Non-pigmented ciliary epithelial cell (primary cell): Measurements from ENCODE around the gene ALPL.

Experiments used
- DNase-seq: peaks from one replicate; pipeline ENCODE4 v3.0.0-alpha.2; 2010; ENCODE audit warnings: low read depth

The ALPL gene

DNA sequence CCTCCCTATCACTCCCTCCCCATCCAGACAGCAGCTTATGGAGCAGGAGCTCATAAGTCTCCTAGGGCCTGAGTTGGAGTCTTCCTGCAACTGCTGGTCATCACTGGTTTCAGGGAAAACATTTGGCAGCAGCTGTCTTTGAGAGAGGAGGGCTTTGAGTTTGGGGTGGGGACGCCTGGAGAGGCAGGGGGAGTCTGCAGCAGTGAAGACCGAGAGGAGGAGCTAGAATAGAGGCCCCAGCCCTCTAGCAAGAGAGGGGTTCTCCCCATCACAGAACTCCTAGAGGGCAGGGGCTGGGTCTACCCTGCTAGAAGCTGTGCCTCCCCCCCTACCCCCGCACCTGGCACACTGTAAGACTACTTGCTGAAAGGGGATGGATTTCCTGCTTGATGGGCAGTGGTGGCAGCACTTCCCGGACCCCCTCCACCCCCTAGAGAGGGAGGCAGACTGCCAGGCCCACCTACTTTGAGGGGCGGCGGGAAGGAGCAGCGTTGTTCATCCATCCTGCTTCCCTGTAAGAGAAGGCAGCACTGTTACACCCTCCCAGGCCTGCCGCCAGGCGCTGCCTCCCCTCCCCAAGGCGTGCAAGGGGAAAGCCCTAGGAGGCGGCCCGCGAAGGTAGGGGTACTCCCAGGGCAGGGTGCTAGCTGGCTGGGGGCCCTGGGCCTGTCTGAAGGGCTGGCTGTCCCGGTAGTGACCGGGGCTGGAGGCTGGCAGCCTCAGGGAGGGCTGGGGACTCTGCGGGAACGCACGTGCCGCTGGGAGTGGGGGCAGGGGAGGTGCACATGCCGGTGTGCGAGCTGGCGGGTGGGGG is 109.5 kb downstream of the ALPL start:
- DNase-seq = no peak

- no peak for DNase-seq
These were observed 110.2 kb downstream of the ALPL start for GRCh38 chr1:21619375-21619947.

GRCh38 chr1:21620011-21620410 is 110.8 kb downstream of the ALPL start:
- DNase-seq = no peak

DNA sequence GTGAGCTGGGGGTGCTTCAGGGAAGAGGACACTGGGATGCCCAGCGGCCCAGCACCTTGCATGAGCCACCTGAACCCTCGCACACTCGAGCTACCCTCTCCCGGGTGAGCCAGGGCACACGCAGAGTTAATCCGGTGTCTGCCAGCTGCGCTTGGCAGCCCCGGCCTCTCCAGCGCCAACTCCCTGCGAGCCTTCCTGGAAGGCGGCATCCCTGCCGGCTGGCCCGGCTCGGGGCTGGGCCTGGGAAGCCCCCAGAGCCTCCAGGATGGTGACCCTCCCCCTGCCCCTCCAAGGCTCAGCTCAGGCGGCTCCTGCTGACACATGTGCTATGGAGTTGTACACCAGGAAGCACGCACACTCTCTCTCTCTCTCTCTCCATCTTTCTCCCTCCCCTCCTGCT is 111.3 kb downstream of the ALPL start:
- no peak for DNase-seq

GRCh38 chr1:21621051-21621450 is 111.8 kb downstream of the ALPL start:
- DNase-seq = no peak

GRCh38 chr1:21621761-21622436 is 112.7 kb downstream of the ALPL start:
- no peak for DNase-seq

- DNase-seq = no peak
These were observed 113.5 kb downstream of the ALPL start for GRCh38 chr1:21622466-21623315.

- DNase-seq = no peak
These were observed 114.3 kb downstream of the ALPL start for GRCh38 chr1:21623410-21623961.

- no peak for DNase-seq
These were observed 115.6 kb downstream of the ALPL start for GRCh38 chr1:21624571-21625389.

DNA sequence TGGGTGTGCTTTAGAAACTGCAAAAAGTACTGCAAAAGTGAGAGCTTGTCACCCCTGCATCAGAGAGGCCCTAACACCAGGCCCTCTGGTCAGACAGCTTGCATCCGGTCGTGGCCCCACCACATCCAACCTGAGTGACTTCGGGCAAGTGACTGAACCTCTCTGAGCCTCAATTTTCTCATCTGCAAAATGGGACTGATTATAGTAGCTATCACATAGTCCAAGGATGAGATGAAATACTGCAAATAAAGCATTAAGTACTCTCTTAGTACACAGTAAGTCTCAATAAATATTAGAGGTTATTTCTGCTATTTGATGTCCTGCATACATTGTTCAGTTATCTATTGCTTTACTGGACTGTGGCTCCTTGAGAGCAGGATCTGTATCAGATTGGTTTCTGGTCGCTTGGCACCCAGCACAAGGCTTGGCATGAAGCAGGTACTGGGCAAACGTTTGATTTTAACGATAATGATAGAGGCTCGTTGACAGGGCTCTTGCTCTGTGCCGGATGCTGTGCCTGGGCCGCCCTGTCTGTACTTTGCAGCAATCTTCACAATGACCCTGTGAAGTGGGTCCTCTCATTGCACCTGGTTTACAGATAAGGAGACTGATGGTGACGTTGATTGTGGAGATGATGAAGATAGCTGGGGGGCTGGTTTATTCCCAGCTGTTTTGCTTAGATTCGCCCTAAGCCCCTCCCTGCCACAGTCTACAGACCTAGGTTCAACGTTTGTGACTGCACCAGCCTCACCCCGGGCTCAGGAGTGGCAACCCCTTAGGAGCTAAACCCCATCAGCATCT is 116.4 kb downstream of the ALPL start:
- no peak for DNase-seq

GRCh38 chr1:21626921-21627339 is 117.7 kb downstream of the ALPL start:
- no peak for DNase-seq
